ENCODE measurements around the gene LMX1A. TPM values are rescaled to one million over a fixed set of nuclear protein-coding genes. Genes with fewer than 3 reads are reported as not detected.

Gene LMX1A
- total RNA-seq, 1 donor from 2014 or later, result 0.11 TPM

DNA sequence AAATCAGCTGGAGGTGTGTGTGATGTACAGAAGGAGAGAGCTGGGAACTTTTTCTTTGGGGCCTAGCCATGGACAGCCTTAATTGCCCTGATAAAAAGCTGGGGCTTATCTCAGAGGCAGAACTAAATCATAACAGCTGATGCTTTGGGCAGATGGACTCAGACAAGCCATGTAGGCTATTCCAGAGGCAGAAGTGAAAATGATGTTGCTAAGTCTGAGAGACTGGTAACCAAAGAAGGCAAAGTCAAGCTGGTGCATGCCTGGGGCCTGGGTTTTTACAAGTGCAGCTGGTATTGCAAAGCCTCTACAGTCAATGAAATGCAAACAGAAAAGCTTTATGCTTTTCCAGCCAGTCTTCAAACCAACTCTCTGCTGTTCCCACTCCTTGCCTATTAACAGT, 39.0 kb upstream of the LMX1A start:
- H3K27ac ChIP-seq (replicated peaks), result no peak overlapping the region
- peaks cover 19% of the 10 kb centered on the region for H3K4me1 ChIP-seq
- TF ChIP-seq, protein P1, sequence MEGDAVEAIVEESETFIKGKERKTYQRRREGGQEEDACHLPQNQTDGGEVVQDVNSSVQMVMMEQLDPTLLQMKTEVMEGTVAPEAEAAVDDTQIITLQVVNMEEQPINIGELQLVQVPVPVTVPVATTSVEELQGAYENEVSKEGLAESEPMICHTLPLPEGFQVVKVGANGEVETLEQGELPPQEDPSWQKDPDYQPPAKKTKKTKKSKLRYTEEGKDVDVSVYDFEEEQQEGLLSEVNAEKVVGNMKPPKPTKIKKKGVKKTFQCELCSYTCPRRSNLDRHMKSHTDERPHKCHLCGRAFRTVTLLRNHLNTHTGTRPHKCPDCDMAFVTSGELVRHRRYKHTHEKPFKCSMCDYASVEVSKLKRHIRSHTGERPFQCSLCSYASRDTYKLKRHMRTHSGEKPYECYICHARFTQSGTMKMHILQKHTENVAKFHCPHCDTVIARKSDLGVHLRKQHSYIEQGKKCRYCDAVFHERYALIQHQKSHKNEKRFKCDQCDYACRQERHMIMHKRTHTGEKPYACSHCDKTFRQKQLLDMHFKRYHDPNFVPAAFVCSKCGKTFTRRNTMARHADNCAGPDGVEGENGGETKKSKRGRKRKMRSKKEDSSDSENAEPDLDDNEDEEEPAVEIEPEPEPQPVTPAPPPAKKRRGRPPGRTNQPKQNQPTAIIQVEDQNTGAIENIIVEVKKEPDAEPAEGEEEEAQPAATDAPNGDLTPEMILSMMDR (IDR thresholded peaks at IDR 0.05; ENCODE audit: borderline replicate concordance), result no peak
- no peaks in the 10 kb centered on the region for H3K9me3 ChIP-seq (replicated peaks)
- no peaks in the 10 kb centered on the region for H3K36me3 ChIP-seq
- intact Hi-C loops (cut with micrococcal nuclease), result loop anchor here (10.0 kb wide), 1 partner anchor 519 kb away; no protein-coding TSS in a partner anchor
- DNase-seq, result no peak
- peaks cover 2% of the 10 kb centered on the region for H3K27me3 ChIP-seq (ENCODE audit: low read depth)
- no peak overlapping the region for H3K4me3 ChIP-seq

DNA sequence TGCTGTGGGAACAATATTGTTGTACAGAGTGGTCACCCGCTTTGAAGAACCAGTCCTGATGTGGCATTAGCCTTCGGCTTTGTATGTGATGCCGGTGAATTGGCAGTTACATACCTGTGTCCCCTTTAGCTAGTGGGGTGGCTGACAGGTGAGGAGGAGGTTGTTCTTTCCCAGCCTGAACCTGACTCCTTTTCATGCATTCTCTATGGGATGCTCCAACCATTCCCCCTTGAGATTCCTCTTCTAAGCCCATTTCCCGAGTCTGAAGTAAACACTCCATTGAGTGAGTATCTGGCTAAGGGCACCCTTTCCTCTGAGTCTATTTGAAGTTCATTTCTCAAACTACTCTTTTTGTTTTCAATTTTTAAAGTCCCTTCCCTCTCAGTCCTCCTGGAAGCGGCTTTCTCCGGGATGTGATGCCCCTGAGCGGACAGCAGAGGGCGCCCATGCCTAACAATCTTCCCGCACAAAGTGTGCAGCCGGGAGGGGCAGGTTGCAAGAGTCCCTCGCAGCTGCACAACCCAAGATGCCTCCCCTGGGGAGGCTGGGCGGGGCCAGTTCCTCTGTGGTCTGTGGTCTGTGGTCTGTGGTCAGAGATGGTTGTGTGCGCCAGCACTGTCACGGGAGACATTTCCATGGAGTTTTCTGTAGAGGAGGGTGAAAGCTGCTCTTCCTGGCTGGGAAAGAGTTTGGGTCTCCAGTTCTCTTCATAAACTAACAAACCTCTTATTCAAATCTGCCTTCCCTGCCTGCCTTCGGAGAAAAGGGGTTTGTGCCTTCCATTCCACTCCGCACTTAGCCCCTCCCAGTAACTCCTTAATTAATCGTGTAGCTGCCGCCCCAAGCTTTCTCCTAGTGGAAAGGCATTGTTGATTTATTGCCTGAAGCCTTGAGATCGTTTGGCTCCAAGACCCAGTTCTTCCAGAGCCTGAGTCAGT, 36.4 kb upstream of the LMX1A start:
- Histone ChIP-seq H3K36me3 (no peaks in the 10 kb centered on the region), H3K27me3 (ENCODE audit: low read depth) (peaks cover 26% of the 10 kb centered on the region), H3K4me1 (peaks cover 16% of the 10 kb centered on the region), H3K4me3 (peak overlapping the region; percentile 36), H3K27ac (replicated peaks) (peak overlapping the region; percentile 21), H3K9me3 (replicated peaks) (no peaks in the 10 kb centered on the region)
- TF ChIP-seq, protein P1 (IDR thresholded peaks at IDR 0.05; ENCODE audit: borderline replicate concordance), result peak; percentile 96
- intact Hi-C loops (cut with micrococcal nuclease), result loop anchor here (2.0 to 10.0 kb wide), 2 partner anchors 200 to 522 kb away; no protein-coding TSS in a partner anchor
- peak; percentile 83 for DNase-seq

DNA sequence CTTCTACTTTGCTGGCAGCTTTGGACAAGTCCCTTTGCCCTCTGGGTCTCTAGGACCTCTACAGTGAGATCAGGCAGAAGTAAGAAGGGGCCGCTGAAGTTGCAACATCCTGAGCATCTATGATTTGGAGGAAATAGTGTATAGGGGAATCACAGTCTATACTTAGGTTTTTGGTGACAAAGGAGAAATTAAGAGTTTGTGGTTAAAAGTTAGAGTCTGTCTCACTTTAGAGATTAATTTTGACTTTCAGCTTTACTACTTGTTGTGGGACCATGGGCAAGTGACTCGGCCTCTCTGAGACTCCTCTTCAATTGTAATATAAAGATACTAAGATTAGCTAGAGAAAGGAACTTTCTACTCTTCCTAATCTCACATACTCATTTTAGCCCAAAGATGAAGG, 33.1 kb upstream of the LMX1A start:
- Histone ChIP-seq H3K4me3 (no peak overlapping the region), H3K36me3 (no peaks in the 10 kb centered on the region), H3K4me1 (peaks cover 12% of the 10 kb centered on the region), H3K9me3 (replicated peaks) (no peaks in the 10 kb centered on the region), H3K27ac (replicated peaks) (no peak overlapping the region), H3K27me3 (ENCODE audit: low read depth) (peaks cover 26% of the 10 kb centered on the region)
- TF ChIP-seq, protein P1 (IDR thresholded peaks at IDR 0.05; ENCODE audit: borderline replicate concordance), result no peak
- intact Hi-C loops (cut with micrococcal nuclease), result loop anchor here (10.0 kb wide), 1 partner anchor 525 kb away; no protein-coding TSS in a partner anchor
- DNase-seq, result no peak

DNA sequence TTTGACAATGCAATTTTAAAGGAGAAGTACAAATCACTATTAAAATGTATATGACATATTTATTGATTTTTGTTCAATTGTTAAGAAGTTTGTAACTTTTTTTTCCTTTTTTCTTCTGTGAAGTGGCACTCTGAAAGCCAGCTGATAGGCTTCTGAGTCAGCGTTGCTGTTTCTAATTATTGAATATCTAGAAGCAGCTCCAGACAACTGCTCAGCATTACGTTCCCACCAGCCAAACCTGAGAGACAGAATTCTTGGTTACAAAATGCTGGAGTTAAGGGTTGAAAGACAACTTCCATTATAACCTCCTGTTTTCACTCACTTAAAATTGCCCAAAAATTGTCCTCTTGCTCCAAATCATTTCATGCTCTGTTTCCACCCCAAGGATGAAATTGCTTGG, 31.4 kb upstream of the LMX1A start:
- no peaks in the 10 kb centered on the region for H3K36me3 ChIP-seq
- TF ChIP-seq, protein P1 (IDR thresholded peaks at IDR 0.05; ENCODE audit: borderline replicate concordance), result no peak
- peaks cover 26% of the 10 kb centered on the region for H3K27me3 ChIP-seq (ENCODE audit: low read depth)
- H3K27ac ChIP-seq (replicated peaks), result no peak overlapping the region
- DNase-seq, result no peak
- H3K4me1 ChIP-seq, result peaks cover 18% of the 10 kb centered on the region
- no peaks in the 10 kb centered on the region for H3K9me3 ChIP-seq (replicated peaks)
- no peak overlapping the region for H3K4me3 ChIP-seq
- intact Hi-C loops (cut with micrococcal nuclease), result no loop called here

DNA sequence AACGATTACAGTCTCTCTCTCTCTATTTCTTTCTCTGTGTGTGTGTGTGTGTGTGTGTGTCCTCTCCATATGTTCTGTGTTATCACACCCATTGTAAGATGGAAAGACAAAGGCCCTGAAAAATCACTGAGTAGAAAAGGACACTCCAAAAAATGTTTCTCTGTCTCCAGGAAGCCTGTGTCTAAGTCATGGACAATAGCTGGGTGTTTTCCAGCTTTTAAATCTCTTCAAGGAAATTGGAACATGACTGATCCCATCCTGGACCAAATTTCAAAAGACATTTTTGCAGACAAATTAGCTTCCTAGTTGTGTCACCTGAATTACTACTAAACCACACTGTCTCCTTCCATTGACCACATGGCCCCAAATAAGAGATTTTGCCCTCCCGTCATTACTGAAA, 31.0 kb upstream of the LMX1A start:
- TF ChIP-seq, protein P1 (IDR thresholded peaks at IDR 0.05; ENCODE audit: borderline replicate concordance), result no peak
- peaks cover 26% of the 10 kb centered on the region for H3K27me3 ChIP-seq (ENCODE audit: low read depth)

More for the DNA sequence above, 31.0 kb upstream of the LMX1A start:
- no peak for DNase-seq
- no peaks in the 10 kb centered on the region for H3K9me3 ChIP-seq (replicated peaks)
- peaks cover 19% of the 10 kb centered on the region for H3K4me1 ChIP-seq
- H3K4me3 ChIP-seq, result no peak overlapping the region
- intact Hi-C loops (cut with micrococcal nuclease), result no loop called here
- H3K36me3 ChIP-seq, result no peaks in the 10 kb centered on the region
- no peak overlapping the region for H3K27ac ChIP-seq (replicated peaks)
